ENCODE measurements around the gene SULT4A1. TPM values are rescaled to one million over a fixed set of nuclear protein-coding genes. Genes with fewer than 3 reads are reported as not detected.

Gene SULT4A1
- not detected in 5 replicates for total RNA-seq (2022; extraction: Qiagen RNA extraction; ENCODE audit: low read depth)

GRCh38 chr22:43862074-43862881 lies at the start of gene SULT4A1:
Gene SULT4A1, minus strand, starts transcription at chr22:43862513. Its CDS starts 131 bp downstream, at chr22:43862382.

GRCh38 chr22:43891360-43892182 lies 29.3 kb upstream of the SULT4A1 start, which contains the start of gene PNPLA5:
Gene PNPLA5, minus strand, starts transcription at chr22:43892013. Its CDS starts 133 bp downstream, at chr22:43891880.

GRCh38 chr22:43812149-43812842 lies 50.0 kb downstream of the SULT4A1 start, which contains the start of gene EFCAB6:
Gene EFCAB6, minus strand, starts transcription at chr22:43812305. Its CDS starts 29,987 bp downstream, at chr22:43782318.

Other genes starting within 250 kb of the SULT4A1 start
- gene EFCAB6, start 50.2 kb downstream of the SULT4A1 start, total RNA-seq (2022; extraction: Qiagen RNA extraction; ENCODE audit: low read depth) = 0.34 to 0.97 TPM (median 0.41 TPM) in 5 replicates
- gene PNPLA5, start 29.5 kb upstream of the SULT4A1 start, total RNA-seq (2022; extraction: Qiagen RNA extraction; ENCODE audit: low read depth) = 0.06 TPM in 1 of 5 replicates, not detected in the others
- 0.69 to 1.2 TPM (median 1.0 TPM) in 5 replicates for gene PNPLA3, start 61.3 kb upstream of the SULT4A1 start, total RNA-seq (2022; extraction: Qiagen RNA extraction; ENCODE audit: low read depth)
- 44.7 to 48.7 TPM (median 46.8 TPM) in 5 replicates for gene SAMM50, start 92.9 kb upstream of the SULT4A1 start, total RNA-seq (2022; extraction: Qiagen RNA extraction; ENCODE audit: low read depth)
- gene PARVB, start 161.8 kb upstream of the SULT4A1 start, total RNA-seq (2022; extraction: Qiagen RNA extraction; ENCODE audit: low read depth) = 35.1 to 41.8 TPM (median 39.3 TPM) in 5 replicates

Measured in A549 treated with CpdA at 1 μM for 4 hours (cell line).